CD1c-positive myeloid dendritic cell (primary cell): ENCODE measurements around the gene POLD3.

ENCODE experiments used
- DNase-seq: peaks from one replicate; pipeline ENCODE4 v3.0.0-alpha.2; 2016; ENCODE audit errors: extremely low spot score

POLD3 gene

DNA sequence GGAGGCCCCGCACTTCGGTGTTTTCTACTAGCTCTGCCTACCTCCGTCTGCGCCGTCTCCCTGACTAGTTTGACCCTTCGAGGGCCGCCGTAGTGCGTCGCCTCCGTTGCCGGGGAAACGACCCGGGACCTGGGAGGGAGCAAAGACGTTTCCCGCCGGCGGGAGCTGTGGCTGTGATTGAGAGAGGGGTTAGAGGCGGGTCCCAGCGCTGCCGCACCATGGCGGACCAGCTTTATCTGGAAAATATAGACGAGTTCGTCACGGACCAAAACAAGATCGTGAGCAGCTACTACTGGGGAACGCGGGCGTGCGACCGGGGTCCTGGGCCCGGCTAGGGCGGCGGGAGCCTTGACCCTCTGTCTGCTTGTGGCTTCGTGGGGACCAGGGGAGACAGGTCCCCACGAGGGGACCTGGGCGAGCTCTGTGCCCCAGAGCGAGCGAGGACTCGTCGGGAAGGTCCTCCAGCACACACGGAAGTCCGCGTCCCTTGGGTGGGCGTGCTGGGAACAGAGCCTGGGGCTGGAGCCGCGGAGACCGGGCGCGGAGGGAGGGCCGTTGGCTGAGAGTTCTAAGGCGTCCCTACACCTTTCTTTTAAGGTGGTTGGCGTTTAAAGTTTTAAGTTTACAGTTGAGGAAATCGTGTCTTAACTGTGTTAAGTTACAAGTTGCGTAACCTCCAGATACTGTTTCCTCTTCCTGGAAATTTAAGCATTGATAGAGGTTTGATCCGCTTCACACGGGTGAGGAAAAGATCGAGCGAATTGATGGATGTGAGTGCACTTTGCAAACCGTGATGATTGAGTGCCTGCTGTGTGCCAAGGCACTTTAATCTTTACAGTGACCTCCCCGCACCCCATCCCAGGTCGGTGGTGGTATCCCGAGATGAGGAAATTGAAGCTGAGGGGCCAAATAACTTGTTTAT is at the start of gene POLD3:
POLD3 (plus strand) TSS at position 142 of the 922 bp plus-strand sequence; CDS start at position 219, 77 bp downstream.
- DNase-seq, result peak; percentile 94

DNA sequence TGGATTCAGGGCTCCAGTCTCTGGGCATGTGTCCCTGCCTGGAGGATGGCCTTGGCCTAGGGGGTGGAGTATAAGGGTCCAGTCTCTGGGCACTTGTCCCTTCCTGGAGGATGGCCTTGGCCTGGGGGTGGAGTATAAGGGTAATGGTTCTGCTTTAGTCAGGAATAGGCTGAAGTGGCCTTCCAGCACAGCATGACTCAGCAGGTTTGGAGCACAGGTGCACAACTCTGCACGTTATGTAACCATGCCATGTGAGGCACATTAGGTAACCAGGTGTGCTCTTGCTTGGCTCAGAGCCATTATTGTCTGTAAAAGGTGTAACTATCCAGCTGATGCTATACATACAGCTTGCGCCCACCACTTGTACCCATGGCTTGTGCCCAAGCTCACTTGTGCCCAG is 48.4 kb upstream of the POLD3 start:
- no peak for DNase-seq

DNA sequence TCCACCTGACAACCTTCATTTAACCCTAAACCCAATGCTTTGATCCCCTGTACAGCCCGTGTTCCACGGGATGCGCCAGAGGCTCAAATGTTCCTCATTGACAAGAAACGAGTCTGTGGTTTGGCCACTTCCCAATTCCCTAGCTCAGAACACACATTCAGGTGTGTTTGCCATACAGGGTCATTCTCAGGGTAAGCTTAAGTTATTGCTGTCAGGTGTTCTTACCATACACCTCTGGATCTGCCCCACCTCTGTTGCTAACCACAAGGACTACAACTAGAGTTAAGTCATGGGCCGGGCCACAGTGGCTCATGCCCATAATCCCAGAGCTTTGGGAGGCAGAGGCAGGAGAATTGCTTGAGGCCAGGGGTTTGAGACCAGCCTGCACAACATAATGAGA is 45.6 kb upstream of the POLD3 start:
- no peak for DNase-seq

DNA sequence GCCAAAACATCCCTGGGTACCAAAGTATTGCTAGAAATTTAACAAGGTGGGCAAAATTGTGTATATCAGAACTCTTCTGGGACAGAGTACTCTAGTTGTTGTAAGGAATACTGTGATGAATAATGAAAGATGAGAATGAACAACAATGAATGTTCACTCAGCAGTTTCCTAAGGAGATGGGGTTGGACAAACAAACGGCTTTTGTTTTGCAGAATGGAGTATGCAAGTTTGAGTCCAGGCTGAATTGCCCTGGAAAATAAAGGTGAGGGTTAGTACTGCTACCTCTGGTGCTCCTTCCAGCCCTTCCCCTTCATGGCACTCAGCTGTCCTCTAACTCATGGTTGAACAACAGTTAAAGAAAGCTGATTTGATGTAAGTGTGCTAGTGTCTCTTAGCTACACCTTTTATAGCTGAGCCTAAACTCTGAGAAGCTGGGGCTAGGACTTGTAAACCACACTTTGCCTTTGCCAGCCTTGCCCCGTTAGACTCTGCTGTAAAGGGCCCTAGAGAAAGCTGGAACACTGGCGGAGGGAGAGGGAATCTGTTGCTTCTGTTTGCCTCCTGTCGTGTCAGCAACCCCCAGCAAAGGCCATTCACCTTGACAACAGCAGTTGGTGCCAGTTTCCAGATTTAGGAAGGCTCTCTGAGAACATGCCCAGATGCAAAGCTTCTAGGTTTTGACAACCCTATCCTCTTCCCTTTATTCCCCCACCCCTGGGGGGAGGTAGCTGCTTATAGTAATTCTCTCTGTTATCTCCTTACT is 41.2 kb upstream of the POLD3 start:
- no peak for DNase-seq

DNA sequence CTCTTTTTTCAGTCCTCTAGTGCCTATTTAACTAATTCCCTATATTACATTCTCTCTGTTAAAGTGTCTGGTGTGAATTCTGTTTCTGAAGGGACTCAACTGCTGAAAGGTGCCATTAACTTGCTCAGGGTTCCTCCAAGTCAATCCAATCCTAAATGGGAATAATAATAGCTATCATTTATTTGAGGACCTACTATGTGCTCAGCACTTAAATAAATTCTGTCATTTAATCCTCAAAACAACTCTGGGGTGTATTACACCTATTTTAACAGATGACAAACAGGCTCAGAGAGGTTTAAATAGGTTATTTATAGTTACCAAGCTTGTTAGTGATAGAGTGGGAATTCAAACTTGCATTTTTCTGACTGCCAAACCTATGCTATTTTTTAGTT is 40.6 kb upstream of the POLD3 start:
- no peak for DNase-seq

- DNase-seq, result no peak
These were observed 34.9 kb upstream of the POLD3 start for GRCh38 chr11:74557526-74557925.

GRCh38 chr11:74559110-74559933 is 33.1 kb upstream of the POLD3 start:
- DNase-seq, result no peak

GRCh38 chr11:74559934-74560309 is 32.5 kb upstream of the POLD3 start:
- DNase-seq, result no peak

GRCh38 chr11:74566146-74566960 is 26.0 kb upstream of the POLD3 start:
- DNase-seq, result no peak

- DNase-seq, result no peak
These were observed 24.4 kb upstream of the POLD3 start for GRCh38 chr11:74568028-74568427.

GRCh38 chr11:74570266-74571061 is 21.9 kb upstream of the POLD3 start:
- peak; percentile 68 for DNase-seq

- no peak for DNase-seq
These were observed 21.4 kb upstream of the POLD3 start for GRCh38 chr11:74571062-74571399.

- no peak for DNase-seq
These were observed 20.0 kb upstream of the POLD3 start for GRCh38 chr11:74572349-74572748.

GRCh38 chr11:74574563-74574962 is 17.8 kb upstream of the POLD3 start:
- no peak for DNase-seq

DNA sequence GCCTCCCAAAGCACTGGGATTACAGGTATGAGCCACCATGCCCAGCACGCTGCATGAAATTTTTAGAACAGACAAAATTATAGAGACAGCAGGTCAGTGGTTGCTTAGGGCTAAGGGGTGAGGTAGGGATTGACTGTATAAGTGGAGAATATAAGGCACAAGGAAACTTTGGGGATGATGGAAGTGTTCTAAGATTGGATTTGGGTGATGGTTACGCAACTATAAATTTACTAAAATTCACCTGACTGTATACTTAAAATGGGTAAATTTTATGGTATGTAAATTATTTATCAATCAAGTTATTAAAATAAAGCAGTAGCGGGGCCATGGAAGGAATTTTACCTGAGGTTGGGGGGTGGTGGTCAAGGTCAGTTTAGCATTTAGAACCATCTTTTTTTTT is 16.4 kb upstream of the POLD3 start:
- no peak for DNase-seq

DNA sequence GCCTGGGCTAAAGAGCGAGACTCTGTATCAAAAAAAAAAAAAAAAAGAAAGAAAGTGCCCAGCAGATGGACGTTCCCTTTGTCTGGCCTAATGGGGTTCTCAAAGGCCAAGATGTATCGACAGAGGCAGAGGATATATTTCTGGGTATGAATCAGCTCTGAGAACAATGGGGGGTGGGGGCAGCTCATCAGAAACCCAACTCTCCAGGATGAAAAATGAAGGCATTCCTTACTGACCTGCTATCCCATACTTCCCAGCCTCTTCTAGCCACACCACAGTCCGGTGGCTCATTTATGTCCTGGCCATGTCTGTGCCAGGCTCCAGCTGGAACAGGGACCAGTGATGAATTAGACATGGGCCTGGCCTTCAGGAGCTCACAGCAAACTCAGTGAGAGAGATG is 15.2 kb upstream of the POLD3 start:
- DNase-seq, result no peak

DNA sequence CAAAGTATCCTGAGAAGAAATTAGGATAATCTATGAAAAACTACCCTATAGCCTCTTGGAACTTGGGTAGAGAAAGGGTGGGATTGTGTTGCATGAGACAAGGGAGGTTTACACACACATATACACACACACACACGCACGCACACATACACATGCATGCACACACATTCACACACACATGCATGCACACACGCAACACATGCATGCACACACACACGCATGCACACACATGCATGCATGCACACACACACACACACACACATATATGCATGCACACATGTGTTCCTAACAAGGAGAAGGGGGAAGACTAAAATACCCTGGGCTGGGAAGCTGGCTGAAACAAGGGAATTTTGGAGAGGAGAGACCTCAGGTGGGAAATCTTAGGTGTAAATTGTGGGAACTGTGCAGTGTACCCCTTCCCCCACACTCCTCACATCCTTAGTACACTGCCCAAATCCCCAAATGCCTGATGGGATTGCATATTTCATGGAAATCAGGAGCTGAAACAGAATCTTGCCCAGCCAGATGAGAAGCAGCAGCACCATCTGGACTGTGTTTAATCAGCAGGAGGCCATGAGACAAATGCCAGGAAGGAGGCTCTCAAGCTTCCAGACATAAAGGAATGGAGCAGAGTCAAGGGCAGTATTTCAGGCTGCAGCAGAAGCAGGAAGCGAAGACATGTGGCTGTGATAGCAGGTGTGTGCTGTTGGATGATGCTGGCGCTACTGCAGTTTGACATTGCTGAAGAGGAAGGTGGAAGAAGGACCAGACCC is 14.6 kb upstream of the POLD3 start:
- DNase-seq, result no peak

DNA sequence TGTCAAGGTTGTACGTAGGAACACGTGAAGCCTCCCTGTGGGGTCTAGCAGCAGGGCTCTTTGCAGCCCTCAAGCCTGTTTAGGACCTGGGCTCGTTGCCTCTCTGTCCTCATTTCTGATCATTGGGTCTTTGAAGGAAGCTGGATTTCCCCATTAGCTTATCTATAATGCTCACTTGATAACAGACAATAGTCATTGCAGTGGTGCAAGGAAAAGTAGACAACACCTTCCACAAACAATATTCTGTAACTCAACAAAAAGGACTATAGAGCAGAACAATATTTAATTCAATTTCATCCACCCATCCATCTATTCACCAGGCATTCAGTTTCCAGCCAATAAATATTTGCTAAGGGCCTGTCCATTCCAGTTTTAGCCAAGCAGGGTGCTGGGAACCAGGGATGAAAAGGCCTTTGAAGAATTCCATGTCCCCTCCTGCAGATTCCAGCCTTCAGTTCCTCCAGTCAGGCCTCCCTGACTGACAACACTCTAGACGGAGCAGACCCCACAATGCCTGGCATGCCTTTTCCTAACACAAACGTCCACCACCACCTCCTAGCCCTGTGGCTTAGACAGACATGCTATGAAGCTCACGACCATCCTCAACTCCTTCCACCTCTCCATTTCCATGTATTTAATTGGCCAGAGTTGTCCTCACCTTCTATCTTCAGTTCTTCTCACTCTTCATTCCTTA is 12.7 kb upstream of the POLD3 start:
- DNase-seq, result no peak

DNA sequence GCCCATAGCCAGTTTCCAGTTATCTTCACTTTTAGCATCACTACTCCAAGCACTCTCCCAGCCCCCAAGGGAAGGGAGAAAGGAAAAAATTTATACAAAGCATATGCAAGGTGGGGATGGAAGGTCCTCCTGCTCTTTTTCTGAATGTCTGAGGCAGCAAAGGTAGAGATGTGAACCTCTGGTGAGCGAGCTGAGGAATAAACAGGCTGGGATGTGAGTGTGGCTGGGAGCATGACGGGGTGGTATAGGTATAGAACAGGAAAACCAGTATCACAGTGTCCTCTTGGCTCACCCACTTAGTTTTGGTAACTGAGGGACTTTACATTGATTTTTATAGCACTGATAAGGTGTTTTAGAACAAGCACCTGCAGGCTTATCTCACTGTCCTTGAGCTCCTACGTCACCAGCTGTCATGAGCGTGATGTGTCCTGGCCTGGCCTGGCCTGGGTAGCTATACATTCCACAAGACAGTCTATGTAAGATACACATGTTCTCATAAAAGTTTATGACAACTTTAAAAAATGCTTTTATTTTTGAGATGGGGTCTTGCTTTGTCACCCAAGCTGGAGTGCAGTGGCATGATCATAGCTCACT is 10.3 kb upstream of the POLD3 start:
- no peak for DNase-seq
